ENCODE results near the gene RNU4-1. TPM values are rescaled to one million over a fixed set of nuclear protein-coding genes. Genes with fewer than 3 reads are reported as not detected.
A peak's percentile ranks its signal among the peaks of the same experiment; 100 is the strongest.

The RNU4-1 gene
- polyA plus RNA-seq, 1 donor from 2014 or later: not detected

GRCh38 chr12:120265473-120266179, 27.4 kb downstream of the RNU4-1 start, which contains the start of gene PXN:
PXN (minus strand) TSS chr12:120265730; CDS start chr12:120265629, 101 bp downstream.
- H3F3A ChIP-seq (ENCODE audit: insufficient read depth, low read length, poor library complexity, severe bottlenecking): no peaks in the 10 kb centered on the region
- no peak within 1 kb of the TSS for H3K27ac ChIP-seq (ENCODE audit: low read length)
- TF ChIP-seq TAF1 (IDR thresholded peaks at IDR 0.05; ENCODE audit: low read depth) (peak; percentile 41), EZH2 (IDR thresholded peaks at IDR 0.05; ENCODE audit: borderline replicate concordance, insufficient read depth, low read length, poor library complexity, severe bottlenecking) (no peak), MXI1 (conservative IDR thresholded peaks at IDR 0.05; ENCODE audit: poor library complexity, severe bottlenecking) (peak; percentile 38), SMC3 (conservative IDR thresholded peaks at IDR 0.05; ENCODE audit: poor library complexity) (peak; percentile 84), EP300 (conservative IDR thresholded peaks at IDR 0.05; ENCODE audit: poor library complexity, severe bottlenecking) (no peak), RAD21 (conservative IDR thresholded peaks at IDR 0.05) (peak; percentile 83), POLR2AphosphoS5 (IDR thresholded peaks at IDR 0.05) (peak; percentile 58)
- TF ChIP-seq, protein P1, sequence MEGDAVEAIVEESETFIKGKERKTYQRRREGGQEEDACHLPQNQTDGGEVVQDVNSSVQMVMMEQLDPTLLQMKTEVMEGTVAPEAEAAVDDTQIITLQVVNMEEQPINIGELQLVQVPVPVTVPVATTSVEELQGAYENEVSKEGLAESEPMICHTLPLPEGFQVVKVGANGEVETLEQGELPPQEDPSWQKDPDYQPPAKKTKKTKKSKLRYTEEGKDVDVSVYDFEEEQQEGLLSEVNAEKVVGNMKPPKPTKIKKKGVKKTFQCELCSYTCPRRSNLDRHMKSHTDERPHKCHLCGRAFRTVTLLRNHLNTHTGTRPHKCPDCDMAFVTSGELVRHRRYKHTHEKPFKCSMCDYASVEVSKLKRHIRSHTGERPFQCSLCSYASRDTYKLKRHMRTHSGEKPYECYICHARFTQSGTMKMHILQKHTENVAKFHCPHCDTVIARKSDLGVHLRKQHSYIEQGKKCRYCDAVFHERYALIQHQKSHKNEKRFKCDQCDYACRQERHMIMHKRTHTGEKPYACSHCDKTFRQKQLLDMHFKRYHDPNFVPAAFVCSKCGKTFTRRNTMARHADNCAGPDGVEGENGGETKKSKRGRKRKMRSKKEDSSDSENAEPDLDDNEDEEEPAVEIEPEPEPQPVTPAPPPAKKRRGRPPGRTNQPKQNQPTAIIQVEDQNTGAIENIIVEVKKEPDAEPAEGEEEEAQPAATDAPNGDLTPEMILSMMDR (IDR thresholded peaks at IDR 0.05; ENCODE audit: poor library complexity, severe bottlenecking): peak; percentile 80
- TF ChIP-seq, protein P2, sequence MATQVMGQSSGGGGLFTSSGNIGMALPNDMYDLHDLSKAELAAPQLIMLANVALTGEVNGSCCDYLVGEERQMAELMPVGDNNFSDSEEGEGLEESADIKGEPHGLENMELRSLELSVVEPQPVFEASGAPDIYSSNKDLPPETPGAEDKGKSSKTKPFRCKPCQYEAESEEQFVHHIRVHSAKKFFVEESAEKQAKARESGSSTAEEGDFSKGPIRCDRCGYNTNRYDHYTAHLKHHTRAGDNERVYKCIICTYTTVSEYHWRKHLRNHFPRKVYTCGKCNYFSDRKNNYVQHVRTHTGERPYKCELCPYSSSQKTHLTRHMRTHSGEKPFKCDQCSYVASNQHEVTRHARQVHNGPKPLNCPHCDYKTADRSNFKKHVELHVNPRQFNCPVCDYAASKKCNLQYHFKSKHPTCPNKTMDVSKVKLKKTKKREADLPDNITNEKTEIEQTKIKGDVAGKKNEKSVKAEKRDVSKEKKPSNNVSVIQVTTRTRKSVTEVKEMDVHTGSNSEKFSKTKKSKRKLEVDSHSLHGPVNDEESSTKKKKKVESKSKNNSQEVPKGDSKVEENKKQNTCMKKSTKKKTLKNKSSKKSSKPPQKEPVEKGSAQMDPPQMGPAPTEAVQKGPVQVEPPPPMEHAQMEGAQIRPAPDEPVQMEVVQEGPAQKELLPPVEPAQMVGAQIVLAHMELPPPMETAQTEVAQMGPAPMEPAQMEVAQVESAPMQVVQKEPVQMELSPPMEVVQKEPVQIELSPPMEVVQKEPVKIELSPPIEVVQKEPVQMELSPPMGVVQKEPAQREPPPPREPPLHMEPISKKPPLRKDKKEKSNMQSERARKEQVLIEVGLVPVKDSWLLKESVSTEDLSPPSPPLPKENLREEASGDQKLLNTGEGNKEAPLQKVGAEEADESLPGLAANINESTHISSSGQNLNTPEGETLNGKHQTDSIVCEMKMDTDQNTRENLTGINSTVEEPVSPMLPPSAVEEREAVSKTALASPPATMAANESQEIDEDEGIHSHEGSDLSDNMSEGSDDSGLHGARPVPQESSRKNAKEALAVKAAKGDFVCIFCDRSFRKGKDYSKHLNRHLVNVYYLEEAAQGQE (IDR thresholded peaks at IDR 0.05; ENCODE audit: borderline replicate concordance): peak; percentile 54
- H2AFZ ChIP-seq (ENCODE audit: low read depth, low read length): peak within 1 kb of the TSS; percentile 45
- peak within 1 kb of the TSS; percentile 78 for H3K9ac ChIP-seq (ENCODE audit: low read length)
- H3K36me3 ChIP-seq (ENCODE audit: insufficient read depth, low read length): no peaks in the 10 kb centered on the region
- H4K20me1 ChIP-seq (ENCODE audit: insufficient read depth): no peaks in the 10 kb centered on the region
- H3K27me3 ChIP-seq (ENCODE audit: insufficient read depth, low read depth, low read length): no peaks in the 10 kb centered on the region
- no peaks in the 10 kb centered on the region for H3K9me3 ChIP-seq (ENCODE audit: low read length)
- H3K4me2 ChIP-seq (ENCODE audit: low read length): peak within 1 kb of the TSS; percentile 51
- peak within 1 kb of the TSS; percentile 91 for H3K4me3 ChIP-seq (ENCODE audit: low read length)
- H3K79me2 ChIP-seq (replicated peaks; ENCODE audit: insufficient read depth, low read length): no peaks in the 10 kb centered on the region
- H3K9me2 ChIP-seq (ENCODE audit: insufficient read depth, low read length): no peaks in the 10 kb centered on the region

- Histone ChIP-seq H3K36me3 (ENCODE audit: insufficient read depth, low read length) (no peaks in the 10 kb centered on the region), H3K9me3 (ENCODE audit: low read length) (no peaks in the 10 kb centered on the region), H4K20me1 (ENCODE audit: insufficient read depth) (no peaks in the 10 kb centered on the region), H3K27me3 (ENCODE audit: insufficient read depth, low read depth, low read length) (no peaks in the 10 kb centered on the region), H3F3A (ENCODE audit: insufficient read depth, low read length, poor library complexity, severe bottlenecking) (no peaks in the 10 kb centered on the region), H2AFZ (ENCODE audit: low read depth, low read length) (peak overlapping the region; percentile 45), H3K4me2 (ENCODE audit: low read length) (peak overlapping the region; percentile 51), H3K9me2 (ENCODE audit: insufficient read depth, low read length) (no peaks in the 10 kb centered on the region), H3K79me2 (replicated peaks; ENCODE audit: insufficient read depth, low read length) (no peaks in the 10 kb centered on the region), H3K9ac (ENCODE audit: low read length) (peak overlapping the region; percentile 78), H3K27ac (ENCODE audit: low read length) (no peak overlapping the region), H3K4me3 (ENCODE audit: low read length) (peak overlapping the region; percentile 91)
- TF ChIP-seq TAF1 (IDR thresholded peaks at IDR 0.05; ENCODE audit: low read depth): no peak
- TF ChIP-seq SMC3 (conservative IDR thresholded peaks at IDR 0.05; ENCODE audit: poor library complexity): no peak
- no peak for TF ChIP-seq RAD21 (conservative IDR thresholded peaks at IDR 0.05)
Observed at GRCh38 chr12:120264904-120265472, 28.0 kb downstream of the RNU4-1 start.

Measured in neural cell (in vitro differentiated cells).